IMR-90 (cell line): ENCODE results near the gene ANKRD31. TPM values are rescaled to one million over a fixed set of nuclear protein-coding genes. Genes with fewer than 3 reads are reported as not detected.

Source experiments
- ATAC-seq: fragments of 200-7000 bp; cut with Tn5 transposase; 2 replicates; pipeline ENCODE4 v1.9.1; 2020; ENCODE audit warnings: low read depth, mild to moderate bottlenecking, moderate library complexity
- BruUV-seq: library from RNA; stranded (reverse); fragments of 400-500 nt; replicated peaks from 2 replicates; lab custom pipeline; 2021; lab: Mats Ljungman, UMichigan
- CTCF ChIA-PET: fragments of 300-600 bp; formaldehyde crosslinking; extraction: SDS; loops from one replicate; lab custom pipeline; 2021; ENCODE audit warnings: antibody characterized with exemption; lab: Yijun Ruan, JAX
- POLR2A ChIA-PET: fragments of 300-600 bp; sonication (Branson Sonifier 250); formaldehyde crosslinking; loops from one replicate; lab custom pipeline; 2022; ENCODE audit warnings: antibody characterized with exemption; ENCODE audit not compliant: unreplicated experiment; lab: Charles Lee
- DNase-seq: peaks from one replicate; pipeline ENCODE4 v3.0.0; 2013
- H2AFZ ChIP-seq: replicated peaks from 2 replicates; pipeline ENCODE3; 2013; ENCODE audit warnings: low read length, mild to moderate bottlenecking; ENCODE audit not compliant: poor library complexity
- H2AK5ac ChIP-seq: 2 replicates; pipeline ENCODE4 v1.6.1; 2013; ENCODE audit warnings: low read depth, low read length, inconsistent platforms
- H2AK9ac ChIP-seq: replicated peaks from 2 replicates; pipeline ENCODE3; 2013; ENCODE audit warnings: mild to moderate bottlenecking, low read depth, low read length, moderate library complexity; ENCODE audit not compliant: poor library complexity
- H2BK120ac ChIP-seq: 2 replicates; pipeline ENCODE4 v1.6.1; 2013; ENCODE audit warnings: low read depth, low read length, inconsistent platforms
- H2BK15ac ChIP-seq: 3 replicates; pipeline ENCODE4 v1.6.1; 2013; ENCODE audit warnings: low read depth, low read length, inconsistent platforms
- H2BK20ac ChIP-seq: 2 replicates; pipeline ENCODE4 v1.6.1; 2013; ENCODE audit warnings: low read depth, mild to moderate bottlenecking, inconsistent platforms, low read length, moderate library complexity
- H2BK5ac ChIP-seq: 2 replicates; pipeline ENCODE4 v1.6.1; 2013; ENCODE audit warnings: mild to moderate bottlenecking, low read depth, low read length, inconsistent platforms; ENCODE audit not compliant: poor library complexity, severe bottlenecking
- H3K14ac ChIP-seq: replicated peaks from 2 replicates; pipeline ENCODE4 v1.6.1; 2013; ENCODE audit warnings: low read depth, low read length, inconsistent platforms
- H3K18ac ChIP-seq: 2 replicates; pipeline ENCODE4 v1.6.1; 2013; ENCODE audit warnings: low read depth, low read length, control low read depth
- H3K23ac ChIP-seq: 2 replicates; pipeline ENCODE4 v1.6.1; 2013; ENCODE audit warnings: low read depth, low read length, inconsistent platforms
- H3K27ac ChIP-seq: 2 replicates; pipeline ENCODE4 v1.5.1; 2013; ENCODE audit warnings: mild to moderate bottlenecking, control low read depth, low read length; ENCODE audit not compliant: insufficient read depth
- H3K27me3 ChIP-seq: 2 replicates; pipeline ENCODE4 v1.6.1; 2013; ENCODE audit warnings: low read length; ENCODE audit not compliant: control insufficient read depth, insufficient read depth
- H3K36me3 ChIP-seq: 2 replicates; pipeline ENCODE4 v1.6.1; 2013; ENCODE audit warnings: low read length, mixed read lengths; ENCODE audit not compliant: control insufficient read depth, insufficient read depth
- H3K4ac ChIP-seq: 2 replicates; pipeline ENCODE4 v1.6.1; 2013; ENCODE audit warnings: low read depth, low read length, inconsistent platforms
- H3K4me1 ChIP-seq: 2 replicates; pipeline ENCODE4 v1.6.1; 2013; ENCODE audit warnings: low read length, mixed read lengths; ENCODE audit not compliant: control insufficient read depth, insufficient read depth
- H3K4me2 ChIP-seq: 2 replicates; pipeline ENCODE4 v1.6.1; 2013; ENCODE audit warnings: low read depth, mild to moderate bottlenecking, control low read depth, low read length, moderate library complexity
- H3K4me3 ChIP-seq: 2 replicates; pipeline ENCODE4 v1.5.1; 2013; ENCODE audit warnings: low read depth, mild to moderate bottlenecking, control low read depth, low read length, moderate library complexity; ENCODE audit not compliant: insufficient read depth
- H3K56ac ChIP-seq: 2 replicates; pipeline ENCODE4 v1.6.1; 2013; ENCODE audit warnings: low read length, inconsistent platforms; ENCODE audit not compliant: insufficient read depth; ENCODE audit errors: extremely low read depth
- H3K79me1 ChIP-seq, 2 experiments: 2 replicates each; pipeline ENCODE4 v1.6.1; 2013; ENCODE audit warnings: low read length in 2 of 2, inconsistent platforms in 1 of 2, low read depth in 1 of 2
- H3K9ac ChIP-seq: 2 replicates; pipeline ENCODE4 v1.6.1; 2013; ENCODE audit warnings: low read depth, low read length, control low read depth
- H3K9me1 ChIP-seq: 2 replicates; pipeline ENCODE4 v1.6.1; 2013; ENCODE audit warnings: low read length, inconsistent platforms; ENCODE audit not compliant: insufficient read depth
- H3K9me3 ChIP-seq: 2 replicates; pipeline ENCODE4 v1.6.1; 2013; ENCODE audit warnings: low read length; ENCODE audit not compliant: control insufficient read depth, insufficient read depth
- H4K20me1 ChIP-seq: 2 replicates; pipeline ENCODE4 v1.6.1; 2013; ENCODE audit warnings: low read length, inconsistent platforms; ENCODE audit not compliant: insufficient read depth
- H4K5ac ChIP-seq: 2 replicates; pipeline ENCODE4 v1.6.1; 2013; ENCODE audit warnings: mild to moderate bottlenecking, low read depth, low read length, control low read depth
- H4K8ac ChIP-seq, 2 experiments: 2 replicates each; pipeline ENCODE4 v1.6.1; 2013; ENCODE audit warnings: low read depth in 2 of 2, low read length in 2 of 2, control low read depth in 1 of 2, inconsistent platforms in 1 of 2
- H4K91ac ChIP-seq: 2 replicates; pipeline ENCODE4 v1.6.1; 2013; ENCODE audit warnings: low read depth, low read length, inconsistent platforms; ENCODE audit not compliant: insufficient read depth
- BHLHE40 ChIP-seq: fragments of 150-350 bp; IDR thresholded peaks from 2 replicates; pipeline ENCODE4 v1.6.1; 2016; ENCODE audit warnings: mild to moderate bottlenecking, low read depth, low read length
- CEBPB ChIP-seq: IDR thresholded peaks from 2 replicates; pipeline ENCODE4 v1.6.1; 2012; ENCODE audit warnings: low read depth, low read length, improper control_type of control experiment
- CTCF ChIP-seq: conservative IDR thresholded peaks from 2 replicates; pipeline ENCODE4 v1.5.1; 2012; ENCODE audit warnings: mild to moderate bottlenecking, low read depth, low read length, improper control_type of control experiment
- MAFK ChIP-seq: IDR thresholded peaks from 2 replicates; pipeline ENCODE4 v1.6.1; 2012; ENCODE audit warnings: low read depth, low read length, improper control_type of control experiment
- MAZ ChIP-seq: IDR thresholded peaks from 2 replicates; pipeline ENCODE4 v1.6.1; 2012; ENCODE audit warnings: low read depth, mild to moderate bottlenecking, low read length, improper control_type of control experiment, moderate library complexity, borderline replicate concordance
- MXI1 ChIP-seq: IDR thresholded peaks from 2 replicates; pipeline ENCODE4 v1.6.1; 2012; ENCODE audit warnings: low read depth, mild to moderate bottlenecking, low read length, moderate library complexity, borderline replicate concordance
- RAD21 ChIP-seq: IDR thresholded peaks from 2 replicates; pipeline ENCODE4 v1.6.1; 2012; ENCODE audit warnings: low read length, improper control_type of control experiment
- RCOR1 ChIP-seq: IDR thresholded peaks from 2 replicates; pipeline ENCODE4 v1.6.1; 2012; ENCODE audit warnings: mild to moderate bottlenecking, low read length, improper control_type of control experiment; ENCODE audit not compliant: insufficient replicate concordance
- RFX5 ChIP-seq: IDR thresholded peaks from 2 replicates; pipeline ENCODE4 v1.8.0; 2012; ENCODE audit warnings: low read depth, mild to moderate bottlenecking, low read length, moderate library complexity
- SMC3 ChIP-seq: fragments of 150-350 bp; IDR thresholded peaks from 2 replicates; pipeline ENCODE4 v1.6.1; 2016; ENCODE audit warnings: low read depth, mild to moderate bottlenecking, antibody characterized with exemption, low read length, moderate library complexity
- USF2 ChIP-seq: fragments of 150-350 bp; IDR thresholded peaks from 2 replicates; pipeline ENCODE4 v1.6.1; 2017; ENCODE audit warnings: mild to moderate bottlenecking, antibody characterized with exemption, low read length, low read depth
- WGBS, 2 experiments: methylation state at CpG; one replicate each; pipeline versions ENCODE4 v1.1.5 to v1.1.7; 2013; ENCODE audit warnings: missing lambda C conversion rate in 2 of 2; ENCODE audit not compliant: insufficient read length in 1 of 2; ENCODE audit errors: extremely low coverage in 2 of 2; 5-methylcytosine and 5-hydroxymethylcytosine counted together
- dilution Hi-C: fragments of 300-500 bp; cut with HindIII; formaldehyde crosslinking; loops from one replicate; pipeline ENCODE4 v1.14.3; 2018; ENCODE audit warnings: low sequenced_read_pairs; ENCODE audit not compliant: unreplicated experiment
- in situ Hi-C: fragments of 300-500 bp; cut with MboI; formaldehyde crosslinking; loops from 3 replicates; pipeline ENCODE4 v1.14.3; 2019; ENCODE audit warnings: low sequenced_read_pairs, inconsistent platforms, mixed read lengths
- intact Hi-C: fragments of 100-400 bp; cut with micrococcal nuclease; formaldehyde crosslinking; loops from 2 replicates; pipeline ENCODE4 v1.10.0; 2022
- polyA plus RNA-seq, 3 experiments: library from polyadenylated mRNA; depleted of rRNA; stranded (reverse); fragments of >200 nt; gene quantifications; 2 replicates each; pipeline ENCODE4 v1.2.3, GENCODE V29; 2012; ENCODE audit warnings: low replicate concordance in 1 of 3
- total RNA-seq: library from RNA; depleted of rRNA; stranded (reverse); fragments of >200 nt; gene quantifications from 2 replicates; pipeline ENCODE4 v1.2.3, GENCODE V29; 2012

ANKRD31 gene
- total and polyA plus RNA-seq, 2 of the 4 experiments (the other 2 are of a cell fraction), result under 0.01 to 0.02 TPM

- H2BK20ac ChIP-seq, result no peak overlapping the region
- H2BK15ac ChIP-seq, result no peak overlapping the region
- no peak overlapping the region for H3K23ac ChIP-seq
- H3K27me3 ChIP-seq, result no peaks in the 10 kb centered on the region
- H3K4me3 ChIP-seq, result no peak overlapping the region
- no TSS peak for BruUV-seq
- no peak overlapping the region for H3K18ac ChIP-seq
- no peak overlapping the region for H3K14ac ChIP-seq
- H3K56ac ChIP-seq, result no peak overlapping the region
- no peak overlapping the region for H3K4me2 ChIP-seq
- H3K9ac ChIP-seq, result no peak overlapping the region
- ATAC-seq (no peak), DNase-seq (no peak)
- no peaks in the 10 kb centered on the region for H3K9me3 ChIP-seq
- no peak overlapping the region for H2AK9ac ChIP-seq
- intact Hi-C loops, result loop anchor here (2.0 to 10.0 kb wide), 4 partner anchors 179 to 1757 kb away; partner anchors contain the start of genes ANKRD31 and F2RL1
- H3K9me1 ChIP-seq, result peaks cover 13% of the 10 kb centered on the region
- H3K4me1 ChIP-seq, result peaks cover 10% of the 10 kb centered on the region
- in situ Hi-C loops, result no loop called here
- dilution Hi-C loops, result no loop called here
- no peak overlapping the region for H3K27ac ChIP-seq
- ChIA-PET POLR2A (no interaction called here), CTCF (no interaction called here)
- TF ChIP-seq RFX5, result no peak
- no peak for TF ChIP-seq MXI1
- no peak for TF ChIP-seq MAZ
- no peak for TF ChIP-seq RCOR1
- no peak for TF ChIP-seq CTCF
- no peak for TF ChIP-seq MAFK
- no peak for TF ChIP-seq CEBPB
- no peak for TF ChIP-seq BHLHE40
- TF ChIP-seq RAD21, result no peak
- TF ChIP-seq USF2, result no peak
- no peak for TF ChIP-seq SMC3
- H3K36me3 ChIP-seq, result no peaks in the 10 kb centered on the region
- H2AK5ac ChIP-seq, result no peak overlapping the region
- no peaks in the 10 kb centered on the region for H4K20me1 ChIP-seq
- no peak overlapping the region for H2BK5ac ChIP-seq
- H4K91ac ChIP-seq, result no peak overlapping the region
- H3K4ac ChIP-seq, result no peak overlapping the region
- no CpG with 5 or more reads among the region's 2 CpGs for WGBS, 2 experiments
- peaks cover 0 to 9% of the 10 kb centered on the region in 2 experiments; a peak in 2 of 4 replicates for H3K79me1 ChIP-seq
- H2BK120ac ChIP-seq, result no peak overlapping the region
- no peak overlapping the region for H4K8ac ChIP-seq
- H2AFZ ChIP-seq, result no peak overlapping the region
- H4K5ac ChIP-seq, result no peak overlapping the region
These were observed 179.1 kb downstream of the ANKRD31 start for GRCh38 chr5:75057561-75057960.
